PC-9 (cell line): ENCODE measurements around the gene DIPK2B.

Experiments
- EZH2 ChIP-seq: fragments of 200-600 bp; sonication (generic); IDR thresholded peaks from 2 replicates; pipeline ENCODE4 v1.8.0; 2017; ENCODE audit warnings: antibody characterized with exemption, low read depth
- TF ChIP-seq, protein P1 (sequence below): fragments of 200-600 bp; sonication (generic); conservative IDR thresholded peaks from 2 replicates; pipeline ENCODE4 v1.6.1; 2017; ENCODE audit warnings: mixed run types, antibody characterized with exemption, mild to moderate bottlenecking, moderate library complexity

DNA sequence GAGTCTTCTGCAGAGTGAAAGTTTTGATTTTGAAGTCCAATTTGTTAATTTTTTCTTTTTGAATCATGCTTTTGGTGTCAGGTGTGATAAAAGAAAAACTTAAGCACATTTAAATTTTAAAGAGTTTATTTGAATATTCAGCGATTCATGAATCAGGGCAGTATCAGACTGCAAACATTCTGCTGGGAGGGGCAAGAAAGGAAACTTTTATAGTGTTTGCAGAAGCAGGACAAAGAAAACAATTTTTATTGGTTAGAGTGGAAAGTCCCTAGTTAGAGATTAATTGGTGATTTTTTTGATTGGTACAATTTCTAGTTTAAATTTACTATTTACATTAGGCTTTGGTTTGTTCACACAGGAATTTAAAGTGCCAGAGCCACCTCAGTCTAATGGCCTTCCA, 1.5 kb upstream of the DIPK2B start:
- TF ChIP-seq, protein P1, sequence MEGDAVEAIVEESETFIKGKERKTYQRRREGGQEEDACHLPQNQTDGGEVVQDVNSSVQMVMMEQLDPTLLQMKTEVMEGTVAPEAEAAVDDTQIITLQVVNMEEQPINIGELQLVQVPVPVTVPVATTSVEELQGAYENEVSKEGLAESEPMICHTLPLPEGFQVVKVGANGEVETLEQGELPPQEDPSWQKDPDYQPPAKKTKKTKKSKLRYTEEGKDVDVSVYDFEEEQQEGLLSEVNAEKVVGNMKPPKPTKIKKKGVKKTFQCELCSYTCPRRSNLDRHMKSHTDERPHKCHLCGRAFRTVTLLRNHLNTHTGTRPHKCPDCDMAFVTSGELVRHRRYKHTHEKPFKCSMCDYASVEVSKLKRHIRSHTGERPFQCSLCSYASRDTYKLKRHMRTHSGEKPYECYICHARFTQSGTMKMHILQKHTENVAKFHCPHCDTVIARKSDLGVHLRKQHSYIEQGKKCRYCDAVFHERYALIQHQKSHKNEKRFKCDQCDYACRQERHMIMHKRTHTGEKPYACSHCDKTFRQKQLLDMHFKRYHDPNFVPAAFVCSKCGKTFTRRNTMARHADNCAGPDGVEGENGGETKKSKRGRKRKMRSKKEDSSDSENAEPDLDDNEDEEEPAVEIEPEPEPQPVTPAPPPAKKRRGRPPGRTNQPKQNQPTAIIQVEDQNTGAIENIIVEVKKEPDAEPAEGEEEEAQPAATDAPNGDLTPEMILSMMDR: no peak
- no peak for TF ChIP-seq EZH2
